Neuronal stem cell (in vitro differentiated cells): ENCODE results near the gene ENOX1.

Experiments used
- DNase-seq: peaks from one replicate; pipeline ENCODE4 v3.0.0-alpha.2; 2013; ENCODE audit warnings: low spot score
- H2AFZ ChIP-seq: one replicate; pipeline ENCODE4 v1.6.1; 2013; ENCODE audit warnings: mild to moderate bottlenecking, low read length, inconsistent platforms
- H2AK5ac ChIP-seq: 2 replicates; pipeline ENCODE4 v1.6.1; 2013; ENCODE audit warnings: low read depth, mild to moderate bottlenecking, inconsistent platforms, low read length, moderate library complexity, mixed read lengths
- H2BK120ac ChIP-seq: 2 replicates; pipeline ENCODE4 v1.6.1; 2013; ENCODE audit warnings: low read depth, mild to moderate bottlenecking, inconsistent platforms, low read length, moderate library complexity, mixed read lengths
- H2BK12ac ChIP-seq: one replicate; pipeline ENCODE4 v1.6.1; 2013; ENCODE audit warnings: low read length, inconsistent platforms
- H2BK15ac ChIP-seq: 2 replicates; pipeline ENCODE4 v1.6.1; 2013; ENCODE audit warnings: mild to moderate bottlenecking, low read length, inconsistent platforms, mixed read lengths
- H2BK5ac ChIP-seq: one replicate; pipeline ENCODE4 v1.6.1; 2013; ENCODE audit warnings: inconsistent platforms, mild to moderate bottlenecking, low read length, moderate library complexity
- H3K14ac ChIP-seq: one replicate; pipeline ENCODE4 v1.6.1; 2013; ENCODE audit warnings: low read length, inconsistent platforms
- H3K18ac ChIP-seq: 2 replicates; pipeline ENCODE4 v1.6.1; 2013; ENCODE audit warnings: low read length, inconsistent platforms
- H3K23ac ChIP-seq: 2 replicates; pipeline ENCODE4 v1.6.1; 2013; ENCODE audit warnings: low read depth, mild to moderate bottlenecking, mixed read lengths, low read length, inconsistent platforms; ENCODE audit not compliant: poor library complexity
- H3K27ac ChIP-seq: replicated peaks from 3 replicates; pipeline ENCODE4 v1.5.1; 2013; ENCODE audit warnings: low read length, inconsistent platforms
- H3K27me3 ChIP-seq, 3 experiments: 2 replicates each; pipeline ENCODE4 v1.6.1; 2013; ENCODE audit warnings: low read length in 3 of 3, mild to moderate bottlenecking in 2 of 3, inconsistent platforms in 1 of 3, low read depth in 1 of 3, mixed read lengths in 1 of 3, moderate library complexity in 1 of 3; ENCODE audit not compliant: control insufficient read depth in 3 of 3, insufficient read depth in 3 of 3
- H3K36me3 ChIP-seq, 2 donors: replicated peaks in 1 of 2; 2 replicates each; pipeline ENCODE4 v1.6.1; 2013; ENCODE audit warnings: low read length in 2 of 2; ENCODE audit not compliant: control insufficient read depth in 2 of 2, insufficient read depth in 2 of 2
- H3K4ac ChIP-seq: 2 replicates; pipeline ENCODE4 v1.6.1; 2013; ENCODE audit warnings: inconsistent platforms, mild to moderate bottlenecking, low read length, moderate library complexity
- H3K4me1 ChIP-seq, 2 donors: 1 replicate in 1 of 2; 2 replicates in 1 of 2; pipeline ENCODE4 v1.6.1; 2013; ENCODE audit warnings: low read length in 2 of 2, low read depth in 1 of 2; ENCODE audit not compliant: control insufficient read depth in 2 of 2, insufficient read depth in 1 of 2
- H3K4me2 ChIP-seq: one replicate; pipeline ENCODE4 v1.6.1; 2013; ENCODE audit warnings: mild to moderate bottlenecking, low read length, inconsistent platforms; ENCODE audit not compliant: insufficient read depth, poor library complexity, severe bottlenecking
- H3K4me3 ChIP-seq, 2 donors: 2 replicates each; pipeline ENCODE4 v1.5.1; 2013; ENCODE audit warnings: low read length in 2 of 2, mild to moderate bottlenecking in 2 of 2, inconsistent platforms in 1 of 2, moderate library complexity in 1 of 2
- H3K79me1 ChIP-seq: one replicate; pipeline ENCODE4 v1.6.1; 2013; ENCODE audit warnings: low read depth, mild to moderate bottlenecking, inconsistent platforms, low read length, moderate library complexity
- H3K9ac ChIP-seq: one replicate; pipeline ENCODE4 v1.6.1; 2013; ENCODE audit warnings: mild to moderate bottlenecking, low read depth, low read length, inconsistent platforms; ENCODE audit not compliant: poor library complexity
- H3K9me3 ChIP-seq, 2 donors: replicated peaks in 1 of 2; 2 replicates each; pipeline versions ENCODE3 to v1.6.1; 2013; ENCODE audit warnings: low read length in 2 of 2, mild to moderate bottlenecking in 2 of 2, inconsistent platforms in 1 of 2, low read depth in 1 of 2, mixed read lengths in 1 of 2, moderate library complexity in 1 of 2; ENCODE audit not compliant: control insufficient read depth in 2 of 2, insufficient read depth in 1 of 2
- H4K8ac ChIP-seq: one replicate; pipeline ENCODE4 v1.6.1; 2013; ENCODE audit warnings: low read depth, mild to moderate bottlenecking, inconsistent platforms, low read length, moderate library complexity
- H4K91ac ChIP-seq: one replicate; pipeline ENCODE4 v1.6.1; 2013; ENCODE audit warnings: low read length, low read depth, mild to moderate bottlenecking, inconsistent platforms; ENCODE audit not compliant: poor library complexity
- WGBS, 2 donors: extraction: QIAGEN DNeasy Blood & Tissue Kit; methylation state at CpG; one replicate each; pipeline ENCODE4 v1.1.7; 2013; ENCODE audit warnings: missing lambda C conversion rate in 2 of 2, mixed read lengths in 1 of 2; ENCODE audit not compliant: insufficient read length in 2 of 2, insufficient replicate concordance in 1 of 2; ENCODE audit errors: extremely low coverage in 2 of 2; 5-methylcytosine and 5-hydroxymethylcytosine counted together

ENOX1 gene

GRCh38 chr13:43272851-43273250, 513.9 kb downstream of the ENOX1 start:
- peaks cover 0 to 1% of the 10 kb centered on the region in 2 donors for H3K9me3 ChIP-seq
- H3K4me2 ChIP-seq: no peak overlapping the region
- no peak overlapping the region for H3K14ac ChIP-seq
- H3K4me3 ChIP-seq: no peak overlapping the region
- H3K23ac ChIP-seq: no peak overlapping the region
- no peak overlapping the region for H3K27ac ChIP-seq
- H2BK5ac ChIP-seq: no peak overlapping the region
- no peaks in the 10 kb centered on the region for H3K36me3 ChIP-seq
- no peak overlapping the region for H3K18ac ChIP-seq
- H3K79me1 ChIP-seq: no peaks in the 10 kb centered on the region
- H2BK120ac ChIP-seq: no peak overlapping the region
- H4K91ac ChIP-seq: no peak overlapping the region
- no peak for DNase-seq
- H3K4me1 ChIP-seq: peaks cover 7 to 42% of the 10 kb centered on the region in 2 donors
- H2BK15ac ChIP-seq: no peak overlapping the region
- H3K9ac ChIP-seq: no peak overlapping the region
- no CpG with 5 or more reads among the region's 5 CpGs for WGBS, 2 donors
- H3K4ac ChIP-seq: no peak overlapping the region
- no peak overlapping the region for H2BK12ac ChIP-seq
- no peak overlapping the region for H4K8ac ChIP-seq
- no peak overlapping the region for H2AK5ac ChIP-seq
- H2AFZ ChIP-seq: no peak overlapping the region
- H3K27me3 ChIP-seq: no peaks in the 10 kb centered on the region

GRCh38 chr13:43271152-43271551, 515.6 kb downstream of the ENOX1 start:
- no peak overlapping the region for H3K27ac ChIP-seq
- H3K27me3 ChIP-seq: no peaks in the 10 kb centered on the region
- DNase-seq: no peak
- no peak overlapping the region for H3K4me2 ChIP-seq
- H2AFZ ChIP-seq: no peak overlapping the region
- H2AK5ac ChIP-seq: no peak overlapping the region
- no CpG with 5 or more reads among the region's 2 CpGs for WGBS, 2 donors
- no peak overlapping the region for H2BK120ac ChIP-seq
- no peak overlapping the region for H3K4me3 ChIP-seq
- H3K14ac ChIP-seq: no peak overlapping the region
- no peak overlapping the region for H3K9ac ChIP-seq
- H3K4me1 ChIP-seq: peaks cover 16 to 47% of the 10 kb centered on the region in 2 donors
- no peaks in the 10 kb centered on the region for H3K36me3 ChIP-seq
- no peak overlapping the region for H2BK5ac ChIP-seq
- no peak overlapping the region for H2BK15ac ChIP-seq
- H3K23ac ChIP-seq: no peak overlapping the region
- H3K4ac ChIP-seq: no peak overlapping the region
- no peak overlapping the region for H4K8ac ChIP-seq
- no peak overlapping the region for H2BK12ac ChIP-seq
- H3K18ac ChIP-seq: no peak overlapping the region
- H4K91ac ChIP-seq: no peak overlapping the region
- no peaks in the 10 kb centered on the region for H3K79me1 ChIP-seq
- peaks cover 0 to 1% of the 10 kb centered on the region in 2 donors for H3K9me3 ChIP-seq

GRCh38 chr13:43270130-43270830, 516.5 kb downstream of the ENOX1 start:
- Histone ChIP-seq H3K18ac (no peak overlapping the region), H3K79me1 (no peaks in the 10 kb centered on the region), H2BK5ac (no peak overlapping the region), H4K8ac (no peak overlapping the region), H2BK120ac (no peak overlapping the region), H3K4me2 (no peak overlapping the region), H3K4ac (no peak overlapping the region), H3K23ac (no peak overlapping the region), H3K36me3 (no peaks in the 10 kb centered on the region), H4K91ac (no peak overlapping the region), H3K9me3 (peaks cover 0 to 1% of the 10 kb centered on the region in 2 donors), H3K27ac (no peak overlapping the region), H3K27me3 (no peaks in the 10 kb centered on the region), H3K4me1 (peaks cover 16 to 41% of the 10 kb centered on the region in 2 donors), H2BK12ac (no peak overlapping the region), H3K14ac (no peak overlapping the region), H2BK15ac (no peak overlapping the region), H2AFZ (peak overlapping the region; percentile 23), H3K9ac (no peak overlapping the region), H3K4me3 (no peak overlapping the region), H2AK5ac (no peak overlapping the region)
- DNase-seq: no peak
- no CpG with 5 or more reads among the region's 4 CpGs for WGBS, 2 donors

GRCh38 chr13:43269037-43269481, 517.7 kb downstream of the ENOX1 start:
- no peak overlapping the region for H3K4ac ChIP-seq
- no peaks in the 10 kb centered on the region for H3K79me1 ChIP-seq
- WGBS, 2 donors: no CpG with 5 or more reads among the region's 5 CpGs
- H3K4me3 ChIP-seq: no peak overlapping the region
- H3K27ac ChIP-seq: no peak overlapping the region
- no peak for DNase-seq
- H3K27me3 ChIP-seq: no peaks in the 10 kb centered on the region
- no peak overlapping the region for H2BK5ac ChIP-seq
- peaks cover 0 to 1% of the 10 kb centered on the region in 2 donors for H3K9me3 ChIP-seq
- H3K4me2 ChIP-seq: no peak overlapping the region
- H3K4me1 ChIP-seq: peaks cover 16 to 35% of the 10 kb centered on the region in 2 donors
- no peak overlapping the region for H4K91ac ChIP-seq
- no peak overlapping the region for H4K8ac ChIP-seq
- H2AFZ ChIP-seq: peak overlapping the region; percentile 63
- H3K9ac ChIP-seq: no peak overlapping the region
- no peak overlapping the region for H3K18ac ChIP-seq
- no peak overlapping the region for H3K14ac ChIP-seq
- H2BK120ac ChIP-seq: no peak overlapping the region
- no peak overlapping the region for H2AK5ac ChIP-seq
- H3K36me3 ChIP-seq: no peaks in the 10 kb centered on the region
- no peak overlapping the region for H2BK12ac ChIP-seq
- H3K23ac ChIP-seq: no peak overlapping the region
- H2BK15ac ChIP-seq: no peak overlapping the region
